SK-N-SH (cell line): ENCODE data around the gene CPTP.

Experiments used
- CTCF ChIP-seq: fragments of 200-600 bp; sonication (generic); IDR thresholded peaks from 2 replicates; pipeline ENCODE4 v1.6.1; 2017; ENCODE audit warnings: antibody characterized with exemption, mild to moderate bottlenecking, moderate library complexity
- EP300 ChIP-seq, 2 experiments: IDR thresholded peaks; 2 replicates each; pipeline versions ENCODE4 v1.4.0 to v1.6.1; 2012; ENCODE audit warnings: borderline replicate concordance in 1 of 2, low read depth in 1 of 2, low read length in 1 of 2
- FOXM1 ChIP-seq: IDR thresholded peaks from 2 replicates; pipeline ENCODE4 v1.4.0; 2012; ENCODE audit warnings: low read depth, mild to moderate bottlenecking
- JUND ChIP-seq: IDR thresholded peaks from 2 replicates; pipeline ENCODE4 v1.4.0; 2012
- MAX ChIP-seq: IDR thresholded peaks from 2 replicates; pipeline ENCODE4 v1.4.0; 2012; ENCODE audit warnings: low read depth
- MXI1 ChIP-seq: IDR thresholded peaks from 2 replicates; pipeline ENCODE4 v1.6.1; 2012; ENCODE audit warnings: mild to moderate bottlenecking, low read depth, low read length, improper control_type of control experiment
- NFIC ChIP-seq: IDR thresholded peaks from 2 replicates; pipeline ENCODE4 v1.4.0; 2012; ENCODE audit warnings: borderline replicate concordance
- PBX3 ChIP-seq: IDR thresholded peaks from 2 replicates; pipeline ENCODE4; 2012
- POLR2AphosphoS5 ChIP-seq: IDR thresholded peaks from 2 replicates; pipeline ENCODE4 v1.6.1; 2012; ENCODE audit warnings: low read depth, low read length
- RAD21 ChIP-seq: IDR thresholded peaks from 2 replicates; pipeline ENCODE4 v1.6.1; 2012; ENCODE audit warnings: mild to moderate bottlenecking, low read length
- REST ChIP-seq: IDR thresholded peaks from 2 replicates; pipeline ENCODE4 v1.6.1; 2012; ENCODE audit warnings: mild to moderate bottlenecking, low read depth, low read length, moderate library complexity
- SIN3A ChIP-seq: IDR thresholded peaks from 2 replicates; pipeline ENCODE4 v1.6.1; 2012; ENCODE audit warnings: low read depth, mild to moderate bottlenecking, low read length, moderate library complexity, borderline replicate concordance
- TAF1 ChIP-seq: IDR thresholded peaks from 2 replicates; pipeline ENCODE4 v1.6.1; 2012; ENCODE audit warnings: low read depth, mild to moderate bottlenecking, low read length, moderate library complexity, borderline replicate concordance
- YY1 ChIP-seq: IDR thresholded peaks from 2 replicates; pipeline ENCODE4 v1.4.0; 2012; ENCODE audit warnings: low read depth, mild to moderate bottlenecking

GRCh38 chr1:1357871-1358432 is 33.4 kb downstream of the CPTP start:
- TF ChIP-seq REST (no peak), TAF1 (no peak), EP300 (IDR thresholded peaks at IDR 0.05; ENCODE audit: borderline replicate concordance in 1 of 2, low read depth in 1 of 2, low read length in 1 of 2) (no peak), CTCF (no peak), PBX3 (no peak), YY1 (no peak), MXI1 (no peak), FOXM1 (no peak), POLR2AphosphoS5 (no peak), RAD21 (no peak), JUND (no peak), MAX (no peak), SIN3A (no peak), NFIC (no peak)
